ENCODE results near the gene KCNQ2. TPM values are rescaled to one million over a fixed set of nuclear protein-coding genes. Genes with fewer than 3 reads are reported as not detected.

KCNQ2 gene
- total and polyA plus RNA-seq, 3 donors from 2014 or later = 36.2 to 60.9 (median 49.2) TPM

DNA sequence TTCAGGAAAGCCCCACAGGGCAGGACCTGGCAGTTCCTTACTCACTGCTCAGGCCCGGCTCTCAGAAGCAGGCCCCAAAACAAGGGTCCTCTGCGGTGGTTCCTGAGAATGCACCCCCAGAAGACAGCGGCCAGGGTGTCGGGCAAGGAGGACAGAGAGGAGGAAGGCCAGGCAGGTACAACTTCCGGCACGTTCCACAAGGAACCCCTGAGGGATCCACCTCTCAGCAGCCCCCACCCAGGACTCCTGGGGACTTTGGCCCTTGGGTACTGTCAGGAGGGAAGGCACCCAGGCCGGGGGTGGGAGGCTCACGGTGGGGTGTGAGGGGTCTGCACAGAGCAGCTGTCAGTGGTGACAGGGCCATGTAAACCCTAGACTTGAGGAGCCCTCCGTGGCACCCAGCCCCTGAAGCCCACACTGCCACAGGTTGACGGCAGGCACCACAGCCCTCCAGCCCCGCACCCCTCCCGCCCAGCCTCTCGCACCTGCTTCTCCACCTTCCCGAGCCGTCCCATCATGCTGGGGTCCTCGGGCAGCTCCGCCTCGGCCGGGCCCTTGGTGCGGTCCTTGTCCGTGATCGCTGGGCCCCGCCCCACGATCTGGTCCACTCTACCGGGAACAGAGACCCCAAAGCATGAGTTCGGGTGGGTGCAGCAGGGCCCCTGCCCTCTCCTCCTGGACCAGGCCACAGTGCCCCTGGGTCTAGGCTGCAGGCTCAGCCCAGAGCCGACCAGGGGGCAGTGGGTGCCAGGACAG, 64.3 kb downstream of the KCNQ2 start:
- TF ChIP-seq, protein P1, sequence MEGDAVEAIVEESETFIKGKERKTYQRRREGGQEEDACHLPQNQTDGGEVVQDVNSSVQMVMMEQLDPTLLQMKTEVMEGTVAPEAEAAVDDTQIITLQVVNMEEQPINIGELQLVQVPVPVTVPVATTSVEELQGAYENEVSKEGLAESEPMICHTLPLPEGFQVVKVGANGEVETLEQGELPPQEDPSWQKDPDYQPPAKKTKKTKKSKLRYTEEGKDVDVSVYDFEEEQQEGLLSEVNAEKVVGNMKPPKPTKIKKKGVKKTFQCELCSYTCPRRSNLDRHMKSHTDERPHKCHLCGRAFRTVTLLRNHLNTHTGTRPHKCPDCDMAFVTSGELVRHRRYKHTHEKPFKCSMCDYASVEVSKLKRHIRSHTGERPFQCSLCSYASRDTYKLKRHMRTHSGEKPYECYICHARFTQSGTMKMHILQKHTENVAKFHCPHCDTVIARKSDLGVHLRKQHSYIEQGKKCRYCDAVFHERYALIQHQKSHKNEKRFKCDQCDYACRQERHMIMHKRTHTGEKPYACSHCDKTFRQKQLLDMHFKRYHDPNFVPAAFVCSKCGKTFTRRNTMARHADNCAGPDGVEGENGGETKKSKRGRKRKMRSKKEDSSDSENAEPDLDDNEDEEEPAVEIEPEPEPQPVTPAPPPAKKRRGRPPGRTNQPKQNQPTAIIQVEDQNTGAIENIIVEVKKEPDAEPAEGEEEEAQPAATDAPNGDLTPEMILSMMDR (IDR thresholded peaks at IDR 0.05) = no peak
- TF ChIP-seq POLR2A (IDR thresholded peaks at IDR 0.05) = no peak
- no peak for DNase-seq
- intact Hi-C loops (cut with DNase I; ENCODE audit: low total_unique reads) = no loop called here
- no peaks in the 10 kb centered on the region for H3K36me3 ChIP-seq (ENCODE audit: low read depth, missing control alignments)
- H3K27me3 ChIP-seq = no peaks in the 10 kb centered on the region
- H3K4me1 ChIP-seq = no peaks in the 10 kb centered on the region
- no peak overlapping the region for H3K4me3 ChIP-seq
- H3K27ac ChIP-seq = no peak overlapping the region
- 92 to 96% methylated on average over 5 to 26 of the region's 27 CpGs for WGBS, 2 donors
- H3K9me3 ChIP-seq = no peaks in the 10 kb centered on the region

DNA sequence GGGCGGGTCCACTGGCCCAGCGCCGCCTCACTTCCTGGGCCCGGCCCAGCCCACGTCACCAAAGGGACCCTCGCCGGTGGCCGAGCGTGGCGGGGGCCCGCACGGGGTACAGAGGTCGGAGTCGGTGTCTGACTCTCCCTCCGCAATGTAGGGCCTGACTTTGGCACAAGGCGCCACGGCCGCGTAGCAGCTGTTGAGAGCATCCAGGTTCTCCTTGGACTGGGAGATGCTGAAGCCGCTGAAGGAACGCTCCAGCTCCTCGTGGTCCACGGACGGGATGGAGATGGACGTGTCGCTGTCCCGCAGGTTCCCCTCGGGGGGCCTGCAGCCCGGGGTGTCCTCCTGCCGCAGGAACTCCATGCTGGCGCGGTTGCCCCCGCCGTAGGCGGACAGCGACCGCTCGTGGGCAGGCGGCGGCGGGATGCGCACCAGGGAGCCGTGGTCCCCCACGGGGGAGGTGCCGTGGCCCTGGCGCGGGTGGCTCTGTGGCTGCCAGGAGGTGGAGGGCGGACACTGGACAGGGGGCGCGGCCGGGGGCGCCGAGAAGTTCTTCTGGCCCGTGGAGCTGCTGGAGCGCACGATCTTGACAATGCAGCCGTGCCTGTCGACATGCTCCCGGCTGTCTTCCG, 65.7 kb downstream of the KCNQ2 start:
- TF ChIP-seq, protein P1 (IDR thresholded peaks at IDR 0.05) = no peak
- no peak for TF ChIP-seq POLR2A (IDR thresholded peaks at IDR 0.05)
- Histone ChIP-seq H3K9me3 (no peaks in the 10 kb centered on the region), H3K36me3 (ENCODE audit: low read depth, missing control alignments) (no peaks in the 10 kb centered on the region), H3K4me1 (no peaks in the 10 kb centered on the region), H3K4me3 (no peak overlapping the region), H3K27me3 (no peaks in the 10 kb centered on the region), H3K27ac (no peak overlapping the region)
- 95 to 100% methylated on average over 4 to 60 of the region's 60 CpGs for WGBS, 2 donors
- intact Hi-C loops (cut with DNase I; ENCODE audit: low total_unique reads) = no loop called here
- no peak for DNase-seq

DNA sequence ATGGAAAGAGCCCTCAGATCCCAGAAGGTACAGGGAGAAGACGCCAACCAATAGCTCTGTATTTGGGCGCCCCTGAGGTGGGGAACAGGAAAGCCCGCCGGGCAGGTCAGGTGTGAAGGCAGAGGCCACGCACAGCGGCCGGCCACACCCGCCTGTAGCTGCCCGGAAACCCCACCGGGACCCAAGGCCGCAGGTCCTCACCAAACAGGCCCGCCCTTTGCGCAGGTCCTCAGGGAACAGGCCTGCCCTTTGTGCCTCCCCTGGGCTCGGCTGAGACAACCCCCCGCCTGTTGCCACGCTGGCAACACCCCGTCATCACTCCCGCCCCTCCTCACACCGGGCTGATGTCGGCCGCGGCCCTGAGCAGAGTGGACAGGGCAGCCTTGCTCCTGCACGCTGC, 66.4 kb downstream of the KCNQ2 start:
- H3K4me1 ChIP-seq = no peaks in the 10 kb centered on the region
- no peak for DNase-seq
- H3K36me3 ChIP-seq (ENCODE audit: low read depth, missing control alignments) = no peaks in the 10 kb centered on the region
- TF ChIP-seq, protein P1 (IDR thresholded peaks at IDR 0.05) = no peak
- TF ChIP-seq POLR2A (IDR thresholded peaks at IDR 0.05) = no peak
- no peak overlapping the region for H3K4me3 ChIP-seq
- intact Hi-C loops (cut with DNase I; ENCODE audit: low total_unique reads) = no loop called here
- H3K27me3 ChIP-seq = no peaks in the 10 kb centered on the region
- H3K27ac ChIP-seq = no peak overlapping the region
- WGBS, 2 donors = 83 to 89% methylated on average over 13 to 16 of the region's 23 CpGs
- no peaks in the 10 kb centered on the region for H3K9me3 ChIP-seq

DNA sequence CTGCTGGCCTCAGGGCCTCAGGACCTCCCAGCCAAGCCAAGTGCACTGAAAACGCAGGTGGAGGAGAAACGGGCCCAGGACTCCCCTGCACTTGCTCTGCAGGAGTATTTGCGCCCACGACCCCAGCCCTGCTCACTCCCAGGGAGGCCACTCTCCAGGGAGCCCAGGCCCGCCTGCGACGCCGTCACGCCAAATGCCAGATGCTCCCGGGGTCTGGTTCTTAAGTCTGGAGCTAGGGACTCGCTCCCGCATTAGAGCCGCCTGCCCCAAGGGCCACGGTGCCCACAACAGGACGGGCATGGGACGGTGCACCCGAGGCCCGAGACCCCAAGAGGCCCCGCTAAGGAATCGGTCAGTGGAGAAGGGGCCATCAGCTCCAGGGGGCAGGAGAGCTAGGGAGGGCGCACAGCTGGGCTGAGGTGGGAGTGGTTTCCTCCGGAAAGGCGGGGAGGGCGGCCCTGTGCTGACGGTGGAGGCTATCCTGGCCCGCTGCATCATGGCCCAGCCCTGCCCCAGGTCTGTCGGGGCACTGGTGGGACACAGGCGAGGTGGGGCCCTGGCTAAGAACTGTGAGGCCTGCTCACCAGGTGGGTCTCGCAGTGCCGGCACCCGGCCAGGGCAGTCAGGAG, 67.2 kb downstream of the KCNQ2 start:
- no peak overlapping the region for H3K4me3 ChIP-seq
- H3K27me3 ChIP-seq = no peaks in the 10 kb centered on the region
- no peaks in the 10 kb centered on the region for H3K9me3 ChIP-seq
- 68 to 79% methylated on average over 9 to 31 of the region's 31 CpGs for WGBS, 2 donors
- no peak for TF ChIP-seq POLR2A (IDR thresholded peaks at IDR 0.05)
- TF ChIP-seq, protein P1 (IDR thresholded peaks at IDR 0.05) = no peak
- no peaks in the 10 kb centered on the region for H3K4me1 ChIP-seq
- H3K27ac ChIP-seq = no peak overlapping the region
- DNase-seq = no peak
- intact Hi-C loops (cut with DNase I; ENCODE audit: low total_unique reads) = no loop called here
- no peaks in the 10 kb centered on the region for H3K36me3 ChIP-seq (ENCODE audit: low read depth, missing control alignments)

Measured in testis (tissue), 3 donors.